Gastroesophageal sphincter (tissue), 3 donors: ENCODE results near the gene S1PR2.

Source experiments
- CTCF ChIP-seq, 4 experiments: fragments of 200-600 bp in 2 of 4; fragments of 450-650 bp in 2 of 4; sonication (generic) in 1 of 4; IDR thresholded peaks; one replicate each; pipeline ENCODE4 v1.5.1; 2017 to 2019; ENCODE audit warnings: antibody characterized with exemption in 4 of 4, mild to moderate bottlenecking in 2 of 4, moderate library complexity in 2 of 4
- EP300 ChIP-seq: sonication (generic); formaldehyde crosslinking; IDR thresholded peaks from one replicate; pipeline ENCODE4 v1.6.1; 2017; ENCODE audit warnings: antibody characterized with exemption, mild to moderate bottlenecking
- POLR2A ChIP-seq, 2 donors: fragments of 450-650 bp; IDR thresholded peaks; one replicate each; pipeline ENCODE4 v1.6.1; 2017; ENCODE audit warnings: antibody characterized with exemption in 2 of 2, mild to moderate bottlenecking in 2 of 2, moderate library complexity in 1 of 2

DNA sequence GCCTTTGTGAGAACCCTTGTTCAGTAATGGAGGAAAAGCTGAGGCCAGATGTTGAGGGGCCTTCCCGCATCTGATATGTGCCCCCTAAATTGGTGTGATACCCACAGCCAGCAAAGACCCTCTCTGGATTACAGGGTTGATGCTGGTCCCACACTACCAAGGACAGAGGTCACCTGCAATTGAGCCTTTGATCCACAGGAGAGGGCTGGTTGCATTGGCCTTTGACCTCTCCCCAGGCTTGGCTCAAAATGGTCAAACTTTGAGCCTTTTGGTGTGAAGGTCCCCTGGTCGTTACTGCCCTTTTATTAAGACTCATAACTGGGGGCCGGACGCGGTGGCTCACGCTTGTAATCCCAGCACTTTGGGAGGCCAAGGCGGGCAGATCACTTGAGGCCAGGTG is 12.5 kb upstream of the S1PR2 start:
- TF ChIP-seq EP300 (no peak), CTCF (IDR thresholded peaks at IDR 0.05) (no peak), POLR2A (IDR thresholded peaks at IDR 0.05) (no peak)
